PC-3 (cell line): ENCODE measurements around the gene PLK1. TPM values are rescaled to one million over a fixed set of nuclear protein-coding genes. Genes with fewer than 3 reads are reported as not detected.

Experiments
- ATAC-seq: fragments of 200-7000 bp; cut with Tn5 transposase; 2 replicates; pipeline ENCODE4 v1.9.1; 2020; ENCODE audit warnings: mild to moderate bottlenecking, moderate library complexity
- BruUV-seq: library from RNA; stranded (reverse); fragments of 400-500 nt; replicated peaks from 2 replicates; lab custom pipeline; 2021; lab: Mats Ljungman, UMichigan
- CTCF ChIA-PET: fragments of 300-600 bp; sonication (Branson Sonifier 250); formaldehyde crosslinking; loops from one replicate; lab custom pipeline; 2022; ENCODE audit warnings: antibody characterized with exemption; lab: Charles Lee
- POLR2A ChIA-PET: fragments of 300-600 bp; sonication (Branson Sonifier 250); formaldehyde crosslinking; loops from one replicate; lab custom pipeline; 2022; ENCODE audit warnings: antibody characterized with exemption; ENCODE audit not compliant: unreplicated experiment; lab: Charles Lee
- DNase-seq: peaks from one replicate; pipeline ENCODE4 v3.0.0-alpha.2; 2015
- H2AFZ ChIP-seq: fragments of 300-600 bp; sonication (generic); 2 replicates; pipeline ENCODE4 v1.6.0; 2016; ENCODE audit warnings: antibody characterized with exemption, low read length
- H3F3A ChIP-seq: fragments of 300-600 bp; sonication (generic); one replicate; pipeline ENCODE4 v1.6.0; 2017; ENCODE audit warnings: antibody characterized with exemption, low read length, control low read depth, mild to moderate bottlenecking; ENCODE audit not compliant: unreplicated experiment
- H3K27ac ChIP-seq: fragments of 300-600 bp; sonication (generic); 2 replicates; pipeline ENCODE4 v1.5.1; 2016; ENCODE audit warnings: mild to moderate bottlenecking, low read length
- H3K27me3 ChIP-seq: fragments of 300-600 bp; sonication (generic); 2 replicates; pipeline ENCODE4 v1.6.1; 2016; ENCODE audit warnings: low read length, mixed read lengths
- H3K36me3 ChIP-seq: fragments of 300-600 bp; sonication (generic); 2 replicates; pipeline ENCODE4 v1.6.1; 2016; ENCODE audit warnings: low read depth, mixed run types, low read length, mixed read lengths
- H3K4me1 ChIP-seq: fragments of 300-600 bp; sonication (generic); 2 replicates; pipeline ENCODE4 v1.5.1; 2016; ENCODE audit warnings: low read length; ENCODE audit not compliant: insufficient read depth
- H3K4me2 ChIP-seq: fragments of 300-600 bp; sonication (generic); 2 replicates; pipeline ENCODE4 v1.6.0; 2016; ENCODE audit warnings: low read length
- H3K4me3 ChIP-seq: fragments of 300-600 bp; sonication (generic); 2 replicates; pipeline ENCODE4 v1.5.1; 2016; ENCODE audit warnings: mild to moderate bottlenecking, low read length, mixed read lengths
- H3K79me2 ChIP-seq: fragments of 300-600 bp; sonication (generic); 2 replicates; pipeline ENCODE4 v1.6.1; 2017; ENCODE audit warnings: low read length, mixed read lengths
- H3K9ac ChIP-seq: fragments of 300-600 bp; sonication (generic); 2 replicates; pipeline ENCODE4 v1.6.0; 2016; ENCODE audit warnings: mild to moderate bottlenecking, low read length
- H3K9me2 ChIP-seq: fragments of 300-600 bp; sonication (generic); replicated peaks from 2 replicates; pipeline ENCODE4 v1.6.1; 2016; ENCODE audit warnings: mixed run types, low read length, mixed read lengths
- H3K9me3 ChIP-seq: fragments of 300-600 bp; sonication (generic); 2 replicates; pipeline ENCODE4 v1.6.1; 2016; ENCODE audit warnings: low read length, mixed read lengths
- H4K20me1 ChIP-seq: fragments of 300-600 bp; sonication (generic); 2 replicates; pipeline ENCODE4 v1.6.1; 2016; ENCODE audit warnings: low read length, mixed read lengths
- EZH2 ChIP-seq: fragments of 300-600 bp; sonication (generic); IDR thresholded peaks from one replicate; pipeline ENCODE4 v1.6.1; 2017; ENCODE audit warnings: antibody characterized with exemption, mild to moderate bottlenecking, low read length; ENCODE audit not compliant: unreplicated experiment
- EZH2phosphoT487 ChIP-seq: fragments of 300-600 bp; sonication (generic); IDR thresholded peaks from 2 replicates; pipeline ENCODE4 v1.6.1; 2018; ENCODE audit warnings: mild to moderate bottlenecking, antibody characterized with exemption, low read length, borderline replicate concordance
- intact Hi-C: fragments of 100-400 bp; cut with micrococcal nuclease; formaldehyde crosslinking; loops from 2 replicates; pipeline ENCODE4 v1.9.0; 2023
- total RNA-seq: library from RNA; depleted of rRNA; stranded (reverse); fragments of >200 nt; gene quantifications from 2 replicates; pipeline ENCODE4 v1.2.3, GENCODE V29; 2014
- TF ChIP-seq, protein P1 (sequence below): fragments of 300-600 bp; sonication (generic); conservative IDR thresholded peaks from 2 replicates; pipeline ENCODE4 v1.5.1; 2017; ENCODE audit warnings: antibody characterized with exemption, low read depth, mild to moderate bottlenecking, low read length

PLK1 gene
- total RNA-seq, 1 experiment from 2014 or later = 58.6 TPM

DNA sequence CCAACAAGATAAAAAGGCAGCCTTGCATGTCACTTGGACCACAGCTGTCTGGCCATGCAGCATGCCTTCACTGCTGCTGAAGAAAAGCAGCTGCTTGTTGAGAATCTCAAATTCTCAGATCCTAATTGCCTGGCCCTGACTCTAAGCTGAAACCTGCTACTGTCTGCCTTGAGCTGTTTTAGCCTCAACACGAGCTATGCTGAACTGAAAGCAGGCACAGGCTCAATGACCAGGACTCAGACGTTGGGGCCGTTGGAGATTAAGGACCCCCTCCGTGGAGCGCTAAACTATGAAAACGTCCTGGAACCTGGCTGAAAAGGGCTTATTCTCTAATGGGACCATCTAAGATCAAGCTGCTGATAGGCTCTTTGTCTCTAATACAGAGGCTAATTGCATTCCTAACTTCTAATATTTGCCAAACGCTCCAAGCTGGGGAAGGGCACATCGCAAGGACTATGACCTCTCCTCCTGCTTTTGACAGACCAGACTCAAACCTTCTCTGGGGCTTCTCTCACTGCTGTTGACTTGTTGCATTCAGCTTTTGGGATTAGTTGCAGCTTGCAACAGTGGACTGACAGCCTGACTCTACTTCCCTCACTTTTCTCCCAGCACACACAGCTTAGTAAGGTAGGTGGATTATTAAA is 4.6 kb upstream of the PLK1 start:
- CTCF ChIA-PET = no interaction called here
- ATAC-seq (no peak), DNase-seq (no peak)
- Histone ChIP-seq H2AFZ (no peak overlapping the region), H3K4me1 (peaks cover 29% of the 10 kb centered on the region), H3K27me3 (no peaks in the 10 kb centered on the region), H3F3A (peaks cover 7% of the 10 kb centered on the region), H3K27ac (no peak overlapping the region), H4K20me1 (no peaks in the 10 kb centered on the region), H3K9me2 (no peaks in the 10 kb centered on the region), H3K79me2 (peaks cover 9% of the 10 kb centered on the region), H3K36me3 (peaks cover 8% of the 10 kb centered on the region; the same call in 1 of the 2 replicates), H3K9me3 (no peaks in the 10 kb centered on the region), H3K4me3 (no peak overlapping the region), H3K4me2 (no peak overlapping the region), H3K9ac (no peak overlapping the region)
- intact Hi-C loops = loop anchor here (5.0 kb wide), 1 partner anchor 53 kb away; no protein-coding TSS in a partner anchor
- POLR2A ChIA-PET = no interaction called here
- BruUV-seq = no TSS peak
- TF ChIP-seq, protein P1, sequence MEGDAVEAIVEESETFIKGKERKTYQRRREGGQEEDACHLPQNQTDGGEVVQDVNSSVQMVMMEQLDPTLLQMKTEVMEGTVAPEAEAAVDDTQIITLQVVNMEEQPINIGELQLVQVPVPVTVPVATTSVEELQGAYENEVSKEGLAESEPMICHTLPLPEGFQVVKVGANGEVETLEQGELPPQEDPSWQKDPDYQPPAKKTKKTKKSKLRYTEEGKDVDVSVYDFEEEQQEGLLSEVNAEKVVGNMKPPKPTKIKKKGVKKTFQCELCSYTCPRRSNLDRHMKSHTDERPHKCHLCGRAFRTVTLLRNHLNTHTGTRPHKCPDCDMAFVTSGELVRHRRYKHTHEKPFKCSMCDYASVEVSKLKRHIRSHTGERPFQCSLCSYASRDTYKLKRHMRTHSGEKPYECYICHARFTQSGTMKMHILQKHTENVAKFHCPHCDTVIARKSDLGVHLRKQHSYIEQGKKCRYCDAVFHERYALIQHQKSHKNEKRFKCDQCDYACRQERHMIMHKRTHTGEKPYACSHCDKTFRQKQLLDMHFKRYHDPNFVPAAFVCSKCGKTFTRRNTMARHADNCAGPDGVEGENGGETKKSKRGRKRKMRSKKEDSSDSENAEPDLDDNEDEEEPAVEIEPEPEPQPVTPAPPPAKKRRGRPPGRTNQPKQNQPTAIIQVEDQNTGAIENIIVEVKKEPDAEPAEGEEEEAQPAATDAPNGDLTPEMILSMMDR = no peak
- TF ChIP-seq EZH2phosphoT487 = no peak
- no peak for TF ChIP-seq EZH2

DNA sequence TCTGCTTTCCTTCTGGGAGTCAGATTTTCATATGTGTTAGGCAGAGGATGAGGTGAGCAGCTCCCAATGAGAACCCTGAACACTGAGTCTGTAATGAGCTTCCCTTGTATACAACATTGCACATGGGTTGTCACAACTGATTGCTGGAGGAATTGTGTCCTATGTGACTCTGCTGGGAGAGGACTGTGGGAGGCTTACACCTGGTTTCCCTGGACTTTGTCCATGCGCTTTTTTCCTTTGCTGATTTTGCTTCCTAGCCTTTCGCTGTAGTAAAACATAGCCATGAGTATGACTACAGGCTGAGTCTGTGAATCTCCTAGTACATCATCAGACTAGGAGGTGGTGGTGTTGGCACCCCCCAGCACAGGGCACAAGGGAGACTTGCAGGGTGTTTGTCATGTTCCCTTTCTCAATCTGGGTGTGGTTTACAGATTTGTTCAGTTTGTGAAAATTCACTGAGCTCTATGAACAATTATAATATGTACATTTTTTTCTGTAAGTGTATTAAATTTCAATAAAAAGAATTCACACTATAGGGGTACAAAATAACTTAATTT is 1.7 kb upstream of the PLK1 start:
- DNase-seq (peak; percentile 33), ATAC-seq (no peak)
- ChIA-PET CTCF (interaction anchor here (1.4 kb wide), 1 partner anchor 333 kb away, joined by 3 read pairs; no protein-coding TSS in a partner anchor), POLR2A (no interaction called here)
- TF ChIP-seq, protein P1 = no peak
- TF ChIP-seq EZH2phosphoT487 (no peak), EZH2 (no peak)
- no peaks in the 10 kb centered on the region for H3K9me3 ChIP-seq
- peaks cover 34% of the 10 kb centered on the region for H3K79me2 ChIP-seq
- H3K27ac ChIP-seq = peak overlapping the region; percentile 28; the same call in 1 of the 2 replicates
- peaks cover 23% of the 10 kb centered on the region for H3K4me1 ChIP-seq
- no TSS peak for BruUV-seq
- no peak overlapping the region for H3K4me2 ChIP-seq
- no peaks in the 10 kb centered on the region for H3K9me2 ChIP-seq
- peaks cover 11% of the 10 kb centered on the region; the same call in 1 of the 2 replicates for H4K20me1 ChIP-seq
- H3K36me3 ChIP-seq = peaks cover 21% of the 10 kb centered on the region; the same call in 1 of the 2 replicates
- H3F3A ChIP-seq = no peaks in the 10 kb centered on the region
- no peaks in the 10 kb centered on the region for H3K27me3 ChIP-seq
- intact Hi-C loops = loop anchor here (5.0 kb wide), 1 partner anchor 360 kb away; no protein-coding TSS in a partner anchor
- H2AFZ ChIP-seq = no peak overlapping the region
- H3K9ac ChIP-seq = no peak overlapping the region
- no peak overlapping the region for H3K4me3 ChIP-seq
